ENCODE data around the gene PPP2R2C. TPM values are rescaled to one million over a fixed set of nuclear protein-coding genes. Genes with fewer than 3 reads are reported as not detected.

PPP2R2C gene
- total RNA-seq, 1 experiment from 2014 or later: not detected

DNA sequence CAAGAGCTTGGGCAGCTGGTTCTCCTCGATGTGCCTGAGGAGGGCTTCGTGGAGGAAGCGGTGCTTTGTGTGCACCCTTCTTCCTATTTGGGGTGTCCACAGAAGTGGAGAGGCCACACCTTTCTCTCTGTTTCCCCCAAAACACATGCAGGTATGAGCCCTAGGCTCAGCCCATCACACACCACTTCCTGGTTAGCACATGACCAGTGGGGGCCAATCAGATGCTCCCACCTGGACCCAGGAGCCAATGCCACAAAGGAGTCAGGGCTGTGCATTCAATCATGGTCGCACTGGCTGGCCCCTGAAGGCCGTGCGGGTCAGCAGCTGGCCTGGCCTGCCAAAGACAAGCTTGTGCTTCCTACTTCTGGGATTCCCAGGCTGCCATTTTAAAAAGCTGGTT is 51.4 kb downstream of the PPP2R2C start:
- no TSS peak for BruUV-seq (replicated peaks)
- H3K36me3 Mint-ChIP-seq (ENCODE audit: insufficient read depth, unreplicated experiment): no peaks in the 10 kb centered on the region
- H3K4me1 Mint-ChIP-seq (ENCODE audit: low read depth, unreplicated experiment): no peaks in the 10 kb centered on the region
- Histone ChIP-seq H3K4me1 (no peaks in the 10 kb centered on the region), H3K9me3 (no peaks in the 10 kb centered on the region), H3K36me3 (ENCODE audit: control insufficient read depth, insufficient read depth, low read length) (no peaks in the 10 kb centered on the region), H3K4me3 (ENCODE audit: low read depth, low read length) (no peak overlapping the region), H3K27me3 (replicated peaks; ENCODE audit: control insufficient read depth, insufficient read depth, low read length) (peaks cover 2% of the 10 kb centered on the region; the same call in 1 of the 2 replicates)
- TF ChIP-seq, protein P1, sequence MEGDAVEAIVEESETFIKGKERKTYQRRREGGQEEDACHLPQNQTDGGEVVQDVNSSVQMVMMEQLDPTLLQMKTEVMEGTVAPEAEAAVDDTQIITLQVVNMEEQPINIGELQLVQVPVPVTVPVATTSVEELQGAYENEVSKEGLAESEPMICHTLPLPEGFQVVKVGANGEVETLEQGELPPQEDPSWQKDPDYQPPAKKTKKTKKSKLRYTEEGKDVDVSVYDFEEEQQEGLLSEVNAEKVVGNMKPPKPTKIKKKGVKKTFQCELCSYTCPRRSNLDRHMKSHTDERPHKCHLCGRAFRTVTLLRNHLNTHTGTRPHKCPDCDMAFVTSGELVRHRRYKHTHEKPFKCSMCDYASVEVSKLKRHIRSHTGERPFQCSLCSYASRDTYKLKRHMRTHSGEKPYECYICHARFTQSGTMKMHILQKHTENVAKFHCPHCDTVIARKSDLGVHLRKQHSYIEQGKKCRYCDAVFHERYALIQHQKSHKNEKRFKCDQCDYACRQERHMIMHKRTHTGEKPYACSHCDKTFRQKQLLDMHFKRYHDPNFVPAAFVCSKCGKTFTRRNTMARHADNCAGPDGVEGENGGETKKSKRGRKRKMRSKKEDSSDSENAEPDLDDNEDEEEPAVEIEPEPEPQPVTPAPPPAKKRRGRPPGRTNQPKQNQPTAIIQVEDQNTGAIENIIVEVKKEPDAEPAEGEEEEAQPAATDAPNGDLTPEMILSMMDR (IDR thresholded peaks at IDR 0.05; ENCODE audit: insufficient read depth in 1 of 2, low read depth in 1 of 2, low read length in 1 of 2, severe bottlenecking in 1 of 2, unreplicated experiment in 1 of 2): no peak
- H3K27me3 Mint-ChIP-seq (ENCODE audit: insufficient read depth, unreplicated experiment): peaks cover 13% of the 10 kb centered on the region
- no peak overlapping the region for H3K27ac Mint-ChIP-seq (ENCODE audit: unreplicated experiment)
- no peak overlapping the region for H3K4me3 Mint-ChIP-seq (ENCODE audit: unreplicated experiment)
- POLR2A ChIA-PET: no interaction called here
- DNase-seq: no peak
- CTCF ChIA-PET: no interaction called here
- H3K9me3 Mint-ChIP-seq (ENCODE audit: unreplicated experiment): no peaks in the 10 kb centered on the region
- intact Hi-C loops (cut with micrococcal nuclease; ENCODE audit: unreplicated experiment): no loop called here

DNA sequence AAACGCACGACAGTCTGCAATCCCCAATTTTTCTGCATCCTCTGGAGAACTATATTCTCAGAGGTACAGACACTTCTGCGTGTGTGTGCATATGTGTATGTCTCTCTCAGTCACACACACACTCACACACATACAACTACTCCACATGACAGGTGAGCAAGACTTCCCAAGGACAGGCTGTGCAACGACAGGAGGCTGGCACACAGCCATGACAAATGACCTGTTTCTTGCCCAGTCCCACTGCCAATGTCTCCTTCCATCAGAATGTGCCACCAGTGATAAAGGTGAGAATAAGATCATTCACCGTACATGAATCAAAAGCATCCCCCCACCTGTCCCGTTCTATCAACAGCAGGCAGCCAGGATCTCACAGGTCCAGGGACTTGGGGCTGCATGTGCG is 52.4 kb downstream of the PPP2R2C start:
- H3K36me3 ChIP-seq (ENCODE audit: control insufficient read depth, insufficient read depth, low read length): no peaks in the 10 kb centered on the region
- BruUV-seq (replicated peaks): no TSS peak
- Mint-ChIP-seq H3K27me3 (ENCODE audit: insufficient read depth, unreplicated experiment) (peaks cover 19% of the 10 kb centered on the region), H3K9me3 (ENCODE audit: unreplicated experiment) (no peaks in the 10 kb centered on the region), H3K36me3 (ENCODE audit: insufficient read depth, unreplicated experiment) (no peaks in the 10 kb centered on the region), H3K4me3 (ENCODE audit: unreplicated experiment) (no peak overlapping the region), H3K27ac (ENCODE audit: unreplicated experiment) (no peak overlapping the region), H3K4me1 (ENCODE audit: low read depth, unreplicated experiment) (no peaks in the 10 kb centered on the region)
- no peaks in the 10 kb centered on the region for H3K4me1 ChIP-seq
- TF ChIP-seq, protein P1 (IDR thresholded peaks at IDR 0.05; ENCODE audit: insufficient read depth in 1 of 2, low read depth in 1 of 2, low read length in 1 of 2, severe bottlenecking in 1 of 2, unreplicated experiment in 1 of 2): no peak
- H3K4me3 ChIP-seq (ENCODE audit: low read depth, low read length): no peak overlapping the region
- H3K27me3 ChIP-seq (replicated peaks; ENCODE audit: control insufficient read depth, insufficient read depth, low read length): peaks cover 2% of the 10 kb centered on the region; the same call in 1 of the 2 replicates
- intact Hi-C loops (cut with micrococcal nuclease; ENCODE audit: unreplicated experiment): no loop called here
- ChIA-PET CTCF (no interaction called here), POLR2A (no interaction called here)
- DNase-seq: no peak
- no peaks in the 10 kb centered on the region for H3K9me3 ChIP-seq

DNA sequence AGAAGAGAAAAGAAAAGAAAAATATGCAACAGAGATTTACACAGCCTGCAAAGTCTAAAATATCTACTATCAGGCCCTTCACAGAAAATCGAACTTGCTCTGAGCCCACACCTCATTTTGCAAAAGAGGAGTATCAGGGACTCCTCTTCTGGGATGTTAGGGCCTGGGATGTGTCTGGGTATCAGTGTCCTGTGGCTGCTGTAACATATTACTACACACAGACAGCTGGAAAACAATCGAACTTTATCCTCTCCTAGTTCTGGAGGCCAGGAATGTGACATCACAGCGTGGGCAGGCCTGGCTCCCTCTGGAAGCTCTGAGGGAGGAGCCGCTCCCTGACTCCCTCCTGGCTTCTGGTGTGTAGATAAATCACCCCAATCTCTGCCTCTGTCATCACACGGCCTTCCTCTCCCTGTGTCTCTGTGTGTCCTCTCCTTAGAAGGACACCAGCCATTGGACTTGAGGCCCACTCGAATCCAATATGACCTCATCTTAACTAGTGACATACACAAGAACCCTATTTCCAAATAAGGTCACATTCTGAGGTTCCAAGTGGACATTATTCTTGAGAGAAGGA is 52.9 kb downstream of the PPP2R2C start:
- H3K36me3 Mint-ChIP-seq (ENCODE audit: insufficient read depth, unreplicated experiment): no peaks in the 10 kb centered on the region
- H3K4me3 Mint-ChIP-seq (ENCODE audit: unreplicated experiment): no peak overlapping the region
- TF ChIP-seq, protein P1 (IDR thresholded peaks at IDR 0.05; ENCODE audit: insufficient read depth in 1 of 2, low read depth in 1 of 2, low read length in 1 of 2, severe bottlenecking in 1 of 2, unreplicated experiment in 1 of 2): no peak
- Histone ChIP-seq H3K9me3 (no peaks in the 10 kb centered on the region), H3K4me1 (no peaks in the 10 kb centered on the region), H3K4me3 (ENCODE audit: low read depth, low read length) (no peak overlapping the region), H3K27me3 (replicated peaks; ENCODE audit: control insufficient read depth, insufficient read depth, low read length) (peaks cover 2% of the 10 kb centered on the region; the same call in 1 of the 2 replicates), H3K36me3 (ENCODE audit: control insufficient read depth, insufficient read depth, low read length) (no peaks in the 10 kb centered on the region)
- POLR2A ChIA-PET: no interaction called here
- no peak overlapping the region for H3K27ac Mint-ChIP-seq (ENCODE audit: unreplicated experiment)
- H3K9me3 Mint-ChIP-seq (ENCODE audit: unreplicated experiment): no peaks in the 10 kb centered on the region
- H3K27me3 Mint-ChIP-seq (ENCODE audit: insufficient read depth, unreplicated experiment): peaks cover 19% of the 10 kb centered on the region
- no peak for DNase-seq
- intact Hi-C loops (cut with micrococcal nuclease; ENCODE audit: unreplicated experiment): no loop called here
- no peaks in the 10 kb centered on the region for H3K4me1 Mint-ChIP-seq (ENCODE audit: low read depth, unreplicated experiment)
- BruUV-seq (replicated peaks): no TSS peak
- CTCF ChIA-PET: no interaction called here
